SK-N-SH treated with all-trans-retinoic acid at 6 μM for 48 hours (cell line): ENCODE results near the gene ELFN1.

Experiments
- ATAC-seq: fragments of 200-7000 bp; cut with Tn5 transposase; 3 replicates; pipeline ENCODE4 v1.9.1; 2020; ENCODE audit warnings: mild to moderate bottlenecking, moderate library complexity
- BACH2 ChIP-seq: fragments of 250-450 bp; sonication (Bioruptor Pico); IDR thresholded peaks from 2 replicates; pipeline ENCODE4 v1.9.0; 2021; ENCODE audit warnings: mild to moderate bottlenecking, borderline replicate concordance
- GLIS3 ChIP-seq: fragments of 250-450 bp; sonication (Bioruptor Pico); IDR thresholded peaks from 2 replicates; pipeline ENCODE4 v1.5.0; 2020; ENCODE audit warnings: mild to moderate bottlenecking, moderate library complexity
- ISL1 ChIP-seq: fragments of 250-450 bp; sonication (Bioruptor Pico); IDR thresholded peaks from 2 replicates; pipeline ENCODE4 v2.1.2; 2022; ENCODE audit warnings: mild to moderate bottlenecking, moderate library complexity
- OSR1 ChIP-seq: fragments of 250-450 bp; sonication (Bioruptor Pico); IDR thresholded peaks from 2 replicates; pipeline ENCODE4 v1.8.0; 2022; ENCODE audit warnings: moderate library complexity, mild to moderate bottlenecking, inconsistent platforms
- PPARA ChIP-seq: fragments of 250-450 bp; sonication (Bioruptor Pico); IDR thresholded peaks from 2 replicates; pipeline ENCODE4 v1.5.0; 2020; ENCODE audit warnings: mild to moderate bottlenecking, borderline replicate concordance
- TCF4 ChIP-seq: fragments of 250-450 bp; sonication (Bioruptor Pico); IDR thresholded peaks from 2 replicates; pipeline ENCODE4 v1.8.0; 2021; ENCODE audit warnings: mild to moderate bottlenecking, moderate library complexity, borderline replicate concordance
- TSHZ2 ChIP-seq: fragments of 250-450 bp; sonication (Bioruptor Pico); IDR thresholded peaks from 2 replicates; pipeline ENCODE4 v1.5.0; 2020; ENCODE audit warnings: mild to moderate bottlenecking, moderate library complexity
- ZC3H10 ChIP-seq: fragments of 250-450 bp; sonication (Bioruptor Pico); IDR thresholded peaks from 2 replicates; pipeline ENCODE4 v1.5.1; 2021; ENCODE audit warnings: mild to moderate bottlenecking, moderate library complexity
- ZFP3 ChIP-seq: fragments of 250-450 bp; sonication (Bioruptor Pico); IDR thresholded peaks from 2 replicates; pipeline ENCODE4 v1.5.0; 2020; ENCODE audit warnings: mild to moderate bottlenecking, moderate library complexity
- ZFP30 ChIP-seq: fragments of 450-650 bp; formaldehyde crosslinking; IDR thresholded peaks from 2 replicates; pipeline ENCODE4 v1.5.0; 2022; ENCODE audit warnings: mild to moderate bottlenecking, moderate library complexity
- ZNF565 ChIP-seq: fragments of 450-650 bp; formaldehyde crosslinking; conservative IDR thresholded peaks from 2 replicates; pipeline ENCODE4 v1.5.0; 2020; ENCODE audit warnings: low read depth, mild to moderate bottlenecking, moderate library complexity
- ZNF70 ChIP-seq: fragments of 450-650 bp; formaldehyde crosslinking; IDR thresholded peaks from 2 replicates; pipeline ENCODE4 v1.5.0; 2020; ENCODE audit warnings: mild to moderate bottlenecking, moderate library complexity
- ZNF8 ChIP-seq: fragments of 450-650 bp; formaldehyde crosslinking; IDR thresholded peaks from 2 replicates; pipeline ENCODE4 v1.5.0; 2020; ENCODE audit warnings: mild to moderate bottlenecking, moderate library complexity
- TF ChIP-seq, protein P1 (sequence below): fragments of 250-450 bp; sonication (Bioruptor Pico); IDR thresholded peaks from 2 replicates; pipeline ENCODE4 v1.8.0; 2020; ENCODE audit warnings: mild to moderate bottlenecking, moderate library complexity, borderline replicate concordance
- TF ChIP-seq, protein P2 (sequence below): fragments of 250-450 bp; sonication (Bioruptor Pico); IDR thresholded peaks from 2 replicates; pipeline ENCODE4 v1.8.0; 2021; ENCODE audit warnings: low read depth, mild to moderate bottlenecking, moderate library complexity, borderline replicate concordance
- TF ChIP-seq, protein P3 (sequence below): fragments of 250-450 bp; sonication (Bioruptor Pico); IDR thresholded peaks from 2 replicates; pipeline ENCODE4 v1.5.1; 2020; ENCODE audit warnings: low read depth, mild to moderate bottlenecking, moderate library complexity
- TF ChIP-seq, protein P4 (sequence below): fragments of 250-450 bp; sonication (Bioruptor Pico); IDR thresholded peaks from 2 replicates; pipeline ENCODE4 v1.5.1; 2021; ENCODE audit warnings: mild to moderate bottlenecking, moderate library complexity

Gene ELFN1

DNA sequence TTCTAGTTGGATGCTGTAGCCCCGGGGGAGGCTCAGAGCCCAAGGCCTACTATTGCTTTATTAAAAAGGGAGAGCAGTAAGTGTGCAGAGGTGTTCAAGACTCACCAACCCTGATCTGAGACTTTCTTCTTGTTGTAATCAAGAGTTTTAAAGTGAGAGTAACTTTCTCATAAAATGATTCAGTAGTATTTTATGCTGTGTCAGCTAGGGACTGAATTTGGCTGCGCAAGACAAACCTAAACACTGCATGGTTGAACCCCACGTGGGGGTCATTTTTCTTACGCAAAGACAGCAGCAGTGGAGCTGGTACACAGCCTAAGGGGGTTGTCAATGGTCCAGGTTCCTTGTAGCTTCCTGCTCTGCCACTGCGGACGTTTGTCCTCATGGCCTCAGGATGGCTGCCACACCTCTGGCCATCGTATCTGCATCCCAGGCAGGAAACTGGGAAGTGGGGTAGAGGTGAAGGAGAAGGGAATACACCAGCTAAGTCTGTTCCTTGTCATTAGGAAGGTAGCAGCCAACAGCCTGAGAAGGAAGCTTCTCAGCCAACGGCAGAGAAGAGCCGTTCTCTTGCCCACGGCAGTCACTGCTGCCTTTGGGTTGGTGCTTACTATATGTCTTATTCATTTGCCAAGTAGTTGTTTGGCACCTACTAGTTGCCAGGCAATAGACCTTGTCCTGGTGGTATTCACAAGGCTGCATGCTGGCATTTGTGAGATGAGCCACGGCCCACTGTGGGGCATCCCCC, 44.7 kb downstream of the ELFN1 start:
- TF ChIP-seq, protein P1, sequence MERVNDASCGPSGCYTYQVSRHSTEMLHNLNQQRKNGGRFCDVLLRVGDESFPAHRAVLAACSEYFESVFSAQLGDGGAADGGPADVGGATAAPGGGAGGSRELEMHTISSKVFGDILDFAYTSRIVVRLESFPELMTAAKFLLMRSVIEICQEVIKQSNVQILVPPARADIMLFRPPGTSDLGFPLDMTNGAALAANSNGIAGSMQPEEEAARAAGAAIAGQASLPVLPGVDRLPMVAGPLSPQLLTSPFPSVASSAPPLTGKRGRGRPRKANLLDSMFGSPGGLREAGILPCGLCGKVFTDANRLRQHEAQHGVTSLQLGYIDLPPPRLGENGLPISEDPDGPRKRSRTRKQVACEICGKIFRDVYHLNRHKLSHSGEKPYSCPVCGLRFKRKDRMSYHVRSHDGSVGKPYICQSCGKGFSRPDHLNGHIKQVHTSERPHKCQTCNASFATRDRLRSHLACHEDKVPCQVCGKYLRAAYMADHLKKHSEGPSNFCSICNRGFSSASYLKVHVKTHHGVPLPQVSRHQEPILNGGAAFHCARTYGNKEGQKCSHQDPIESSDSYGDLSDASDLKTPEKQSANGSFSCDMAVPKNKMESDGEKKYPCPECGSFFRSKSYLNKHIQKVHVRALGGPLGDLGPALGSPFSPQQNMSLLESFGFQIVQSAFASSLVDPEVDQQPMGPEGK (CRISPR knock-in tag): no peak
- TF ChIP-seq TCF4: no peak
- no peak for ATAC-seq

DNA sequence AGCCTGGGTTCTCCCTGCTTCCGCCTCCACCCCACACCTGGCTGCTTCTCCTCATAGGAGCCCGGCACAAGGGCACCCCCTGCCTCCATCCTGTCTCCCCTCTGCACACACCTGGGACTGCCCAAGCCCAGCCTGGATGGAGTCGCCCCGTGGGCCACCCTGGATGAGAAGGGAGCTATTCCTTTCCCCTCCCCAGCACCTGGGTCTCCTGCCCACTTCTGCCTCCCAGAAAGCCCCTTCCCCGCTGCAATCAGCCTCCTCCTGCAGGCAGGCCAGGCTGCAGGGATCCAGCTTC, 45.2 kb downstream of the ELFN1 start:
- TF ChIP-seq ISL1: no peak
- TF ChIP-seq ZNF70 (CRISPR knock-in tag): no peak
- TF ChIP-seq, protein P2, sequence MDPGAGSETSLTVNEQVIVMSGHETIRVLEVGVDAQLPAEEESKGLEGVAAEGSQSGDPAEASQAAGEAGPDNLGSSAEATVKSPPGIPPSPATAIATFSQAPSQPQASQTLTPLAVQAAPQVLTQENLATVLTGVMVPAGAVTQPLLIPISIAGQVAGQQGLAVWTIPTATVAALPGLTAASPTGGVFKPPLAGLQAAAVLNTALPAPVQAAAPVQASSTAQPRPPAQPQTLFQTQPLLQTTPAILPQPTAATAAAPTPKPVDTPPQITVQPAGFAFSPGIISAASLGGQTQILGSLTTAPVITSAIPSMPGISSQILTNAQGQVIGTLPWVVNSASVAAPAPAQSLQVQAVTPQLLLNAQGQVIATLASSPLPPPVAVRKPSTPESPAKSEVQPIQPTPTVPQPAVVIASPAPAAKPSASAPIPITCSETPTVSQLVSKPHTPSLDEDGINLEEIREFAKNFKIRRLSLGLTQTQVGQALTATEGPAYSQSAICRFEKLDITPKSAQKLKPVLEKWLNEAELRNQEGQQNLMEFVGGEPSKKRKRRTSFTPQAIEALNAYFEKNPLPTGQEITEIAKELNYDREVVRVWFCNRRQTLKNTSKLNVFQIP (CRISPR knock-in tag): no peak
- no peak for TF ChIP-seq ZC3H10 (CRISPR knock-in tag)
- TF ChIP-seq BACH2 (CRISPR knock-in tag): no peak
- TF ChIP-seq PPARA (CRISPR knock-in tag): no peak
- TF ChIP-seq, protein P3, sequence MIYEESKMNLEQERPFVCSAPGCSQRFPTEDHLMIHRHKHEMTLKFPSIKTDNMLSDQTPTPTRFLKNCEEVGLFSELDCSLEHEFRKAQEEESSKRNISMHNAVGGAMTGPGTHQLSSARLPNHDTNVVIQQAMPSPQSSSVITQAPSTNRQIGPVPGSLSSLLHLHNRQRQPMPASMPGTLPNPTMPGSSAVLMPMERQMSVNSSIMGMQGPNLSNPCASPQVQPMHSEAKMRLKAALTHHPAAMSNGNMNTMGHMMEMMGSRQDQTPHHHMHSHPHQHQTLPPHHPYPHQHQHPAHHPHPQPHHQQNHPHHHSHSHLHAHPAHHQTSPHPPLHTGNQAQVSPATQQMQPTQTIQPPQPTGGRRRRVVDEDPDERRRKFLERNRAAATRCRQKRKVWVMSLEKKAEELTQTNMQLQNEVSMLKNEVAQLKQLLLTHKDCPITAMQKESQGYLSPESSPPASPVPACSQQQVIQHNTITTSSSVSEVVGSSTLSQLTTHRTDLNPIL (CRISPR knock-in tag): no peak
- TF ChIP-seq ZFP3 (CRISPR knock-in tag): no peak
- TF ChIP-seq ZNF565 (CRISPR knock-in tag): no peak
- TF ChIP-seq ZNF8: no peak
- TF ChIP-seq OSR1: no peak
- TF ChIP-seq TSHZ2 (CRISPR knock-in tag): no peak
- TF ChIP-seq, protein P4, sequence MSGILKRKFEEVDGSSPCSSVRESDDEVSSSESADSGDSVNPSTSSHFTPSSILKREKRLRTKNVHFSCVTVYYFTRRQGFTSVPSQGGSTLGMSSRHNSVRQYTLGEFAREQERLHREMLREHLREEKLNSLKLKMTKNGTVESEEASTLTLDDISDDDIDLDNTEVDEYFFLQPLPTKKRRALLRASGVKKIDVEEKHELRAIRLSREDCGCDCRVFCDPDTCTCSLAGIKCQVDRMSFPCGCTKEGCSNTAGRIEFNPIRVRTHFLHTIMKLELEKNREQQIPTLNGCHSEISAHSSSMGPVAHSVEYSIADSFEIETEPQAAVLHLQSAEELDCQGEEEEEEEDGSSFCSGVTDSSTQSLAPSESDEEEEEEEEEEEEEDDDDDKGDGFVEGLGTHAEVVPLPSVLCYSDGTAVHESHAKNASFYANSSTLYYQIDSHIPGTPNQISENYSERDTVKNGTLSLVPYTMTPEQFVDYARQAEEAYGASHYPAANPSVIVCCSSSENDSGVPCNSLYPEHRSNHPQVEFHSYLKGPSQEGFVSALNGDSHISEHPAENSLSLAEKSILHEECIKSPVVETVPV (CRISPR knock-in tag): no peak
- no peak for TF ChIP-seq GLIS3 (CRISPR knock-in tag)
- no peak for TF ChIP-seq TCF4
- TF ChIP-seq ZFP30 (CRISPR knock-in tag): no peak
- no peak for ATAC-seq

DNA sequence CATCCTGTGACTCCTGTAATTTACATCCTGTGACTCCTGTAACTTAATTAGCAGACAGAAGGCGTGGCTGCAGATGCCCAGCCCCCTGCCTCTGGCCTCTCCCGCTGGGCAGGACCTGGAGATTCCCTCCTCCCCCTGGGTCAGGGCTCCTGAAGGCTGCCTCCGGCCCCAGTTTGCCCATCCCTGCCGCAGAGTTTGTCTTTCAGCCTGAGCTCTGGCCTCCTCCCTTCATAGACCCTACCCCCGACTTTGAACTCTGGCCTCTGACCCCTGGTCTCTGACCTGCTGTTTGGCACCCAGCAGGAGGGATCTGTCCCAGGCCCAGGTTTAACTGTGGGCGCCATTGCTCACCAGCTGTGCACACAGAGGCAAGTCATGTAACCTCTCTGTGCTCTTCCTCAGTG, 45.6 kb downstream of the ELFN1 start:
- TF ChIP-seq, protein P3 (CRISPR knock-in tag): no peak
- no peak for ATAC-seq
